B cell (primary cell): Measurements from ENCODE around the gene TSEN34.

Experiments used
- EZH2 ChIP-seq: IDR thresholded peaks from 2 replicates; pipeline ENCODE4 v1.6.1; 2012; ENCODE audit warnings: borderline replicate concordance, low read depth, mild to moderate bottlenecking, moderate library complexity, low read length; ENCODE audit not compliant: insufficient read depth, poor library complexity, severe bottlenecking
- TF ChIP-seq, protein P1 (sequence below): fragments of 200-600 bp; IDR thresholded peaks from one replicate; pipeline ENCODE4 v1.8.0; 2022; ENCODE audit warnings: antibody characterized with exemption, mild to moderate bottlenecking

DNA sequence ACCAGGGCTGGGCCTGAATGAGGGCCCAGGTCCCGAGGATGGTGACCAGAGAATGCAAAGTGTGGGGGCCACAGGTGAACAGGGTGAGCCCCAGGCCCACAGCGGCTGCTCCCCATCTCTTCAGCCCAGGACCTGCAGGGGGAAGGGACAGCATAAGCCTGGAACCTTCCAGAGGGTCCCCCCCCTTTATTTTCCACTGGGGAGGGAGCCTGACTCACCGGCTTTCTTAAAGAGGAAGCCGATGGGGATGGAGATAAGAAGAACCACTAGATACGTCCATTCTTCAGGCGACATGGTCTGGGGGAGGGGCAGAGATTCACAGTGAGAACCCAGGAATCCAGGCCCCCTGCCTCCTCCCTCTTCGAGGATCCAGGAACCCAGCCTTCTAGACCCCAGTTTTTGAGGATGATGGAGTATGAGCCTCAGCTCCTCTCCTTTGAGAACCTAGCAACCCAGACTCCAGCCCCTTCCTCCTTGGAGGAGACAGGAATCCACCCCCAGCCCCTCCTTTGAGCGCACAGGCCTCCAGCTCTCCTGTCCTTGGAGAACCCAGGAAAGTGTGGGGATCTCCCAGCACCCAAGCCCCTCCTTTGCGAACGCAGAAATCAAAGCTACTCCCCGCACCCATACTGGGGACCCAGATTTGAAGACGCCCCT is 2.8 kb upstream of the TSEN34 start:
- TF ChIP-seq, protein P1, sequence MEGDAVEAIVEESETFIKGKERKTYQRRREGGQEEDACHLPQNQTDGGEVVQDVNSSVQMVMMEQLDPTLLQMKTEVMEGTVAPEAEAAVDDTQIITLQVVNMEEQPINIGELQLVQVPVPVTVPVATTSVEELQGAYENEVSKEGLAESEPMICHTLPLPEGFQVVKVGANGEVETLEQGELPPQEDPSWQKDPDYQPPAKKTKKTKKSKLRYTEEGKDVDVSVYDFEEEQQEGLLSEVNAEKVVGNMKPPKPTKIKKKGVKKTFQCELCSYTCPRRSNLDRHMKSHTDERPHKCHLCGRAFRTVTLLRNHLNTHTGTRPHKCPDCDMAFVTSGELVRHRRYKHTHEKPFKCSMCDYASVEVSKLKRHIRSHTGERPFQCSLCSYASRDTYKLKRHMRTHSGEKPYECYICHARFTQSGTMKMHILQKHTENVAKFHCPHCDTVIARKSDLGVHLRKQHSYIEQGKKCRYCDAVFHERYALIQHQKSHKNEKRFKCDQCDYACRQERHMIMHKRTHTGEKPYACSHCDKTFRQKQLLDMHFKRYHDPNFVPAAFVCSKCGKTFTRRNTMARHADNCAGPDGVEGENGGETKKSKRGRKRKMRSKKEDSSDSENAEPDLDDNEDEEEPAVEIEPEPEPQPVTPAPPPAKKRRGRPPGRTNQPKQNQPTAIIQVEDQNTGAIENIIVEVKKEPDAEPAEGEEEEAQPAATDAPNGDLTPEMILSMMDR = no peak
- TF ChIP-seq EZH2 = no peak
